ENCODE data around the gene NT5DC2.

The NT5DC2 gene

GRCh38 chr3:52544937-52545336 is 11.3 kb upstream of the NT5DC2 start:
- no peak for TF ChIP-seq EZH2phosphoT487 (IDR thresholded peaks at IDR 0.05; ENCODE audit: borderline replicate concordance, low read length)
- no peak for TF ChIP-seq CTCF (IDR thresholded peaks at IDR 0.05; ENCODE audit: low read depth, low read length, poor library complexity, severe bottlenecking)
- peaks cover 21% of the 10 kb centered on the region for H3F3A ChIP-seq (ENCODE audit: control insufficient read depth, insufficient read depth)
- peaks cover 64% of the 10 kb centered on the region for H3K36me3 ChIP-seq (ENCODE audit: control insufficient read depth, low read length)

GRCh38 chr3:52541050-52541449 is 7.4 kb upstream of the NT5DC2 start:
- H3K79me2 ChIP-seq (ENCODE audit: control insufficient read depth, low read length) = peaks cover 63% of the 10 kb centered on the region
- H3K27me3 ChIP-seq (ENCODE audit: control insufficient read depth, low read length) = no peaks in the 10 kb centered on the region
- no peak overlapping the region for H3K27ac ChIP-seq (ENCODE audit: low read depth, low read length)
- H3K4me2 ChIP-seq (ENCODE audit: low read length) = no peak overlapping the region
- no peaks in the 10 kb centered on the region for H3K9me3 ChIP-seq (ENCODE audit: control insufficient read depth, insufficient read depth, low read length)
- peaks cover 58% of the 10 kb centered on the region for H3K36me3 ChIP-seq (ENCODE audit: control insufficient read depth, low read length)
- peaks cover 6% of the 10 kb centered on the region for H3F3A ChIP-seq (ENCODE audit: control insufficient read depth, insufficient read depth)
- peaks cover 26% of the 10 kb centered on the region for H3K4me1 ChIP-seq (ENCODE audit: control insufficient read depth, low read length)
- no peak for TF ChIP-seq EZH2phosphoT487 (IDR thresholded peaks at IDR 0.05; ENCODE audit: borderline replicate concordance, low read length)
- no peak for TF ChIP-seq CTCF (IDR thresholded peaks at IDR 0.05; ENCODE audit: low read depth, low read length, poor library complexity, severe bottlenecking)
- H3K4me3 ChIP-seq (ENCODE audit: low read length) = no peak overlapping the region
- H4K20me1 ChIP-seq (ENCODE audit: control insufficient read depth, insufficient read depth, low read depth, low read length) = peaks cover 16% of the 10 kb centered on the region
- H3K9me2 ChIP-seq (replicated peaks; ENCODE audit: control insufficient read depth, low read length) = no peaks in the 10 kb centered on the region

More at GRCh38 chr3:52544937-52545336, 11.3 kb upstream of the NT5DC2 start:
- Histone ChIP-seq H4K20me1 (ENCODE audit: control insufficient read depth, insufficient read depth, low read depth, low read length) (no peaks in the 10 kb centered on the region), H3K27me3 (ENCODE audit: control insufficient read depth, low read length) (no peaks in the 10 kb centered on the region), H3K9me3 (ENCODE audit: control insufficient read depth, insufficient read depth, low read length) (no peaks in the 10 kb centered on the region), H3K27ac (ENCODE audit: low read depth, low read length) (no peak overlapping the region), H3K4me1 (ENCODE audit: control insufficient read depth, low read length) (0 out of 2 replicates have a peak, but pooled peaks cover under 1% of the 10 kb centered on the region), H3K79me2 (ENCODE audit: control insufficient read depth, low read length) (peaks cover 29% of the 10 kb centered on the region), H3K4me2 (ENCODE audit: low read length) (no peak overlapping the region), H3K9me2 (replicated peaks; ENCODE audit: control insufficient read depth, low read length) (no peaks in the 10 kb centered on the region), H3K4me3 (ENCODE audit: low read length) (no peak overlapping the region)

GRCh38 chr3:52539010-52539653 is 5.5 kb upstream of the NT5DC2 start:
- Histone ChIP-seq H3K36me3 (ENCODE audit: control insufficient read depth, low read length) (peaks cover 44% of the 10 kb centered on the region), H3K4me2 (ENCODE audit: low read length) (peak overlapping the region; percentile 92), H3K9me3 (ENCODE audit: control insufficient read depth, insufficient read depth, low read length) (no peaks in the 10 kb centered on the region), H3K9me2 (replicated peaks; ENCODE audit: control insufficient read depth, low read length) (no peaks in the 10 kb centered on the region), H3K27me3 (ENCODE audit: control insufficient read depth, low read length) (no peaks in the 10 kb centered on the region), H3K27ac (ENCODE audit: low read depth, low read length) (no peak overlapping the region), H3K4me1 (ENCODE audit: control insufficient read depth, low read length) (peaks cover 39% of the 10 kb centered on the region), H3K4me3 (ENCODE audit: low read length) (peak overlapping the region; percentile 9), H4K20me1 (ENCODE audit: control insufficient read depth, insufficient read depth, low read depth, low read length) (peaks cover 16% of the 10 kb centered on the region), H3K79me2 (ENCODE audit: control insufficient read depth, low read length) (peaks cover 63% of the 10 kb centered on the region), H3F3A (ENCODE audit: control insufficient read depth, insufficient read depth) (peaks cover 15% of the 10 kb centered on the region)
- TF ChIP-seq CTCF (IDR thresholded peaks at IDR 0.05; ENCODE audit: low read depth, low read length, poor library complexity, severe bottlenecking) = no peak
- TF ChIP-seq EZH2phosphoT487 (IDR thresholded peaks at IDR 0.05; ENCODE audit: borderline replicate concordance, low read length) = no peak

Data from DOHH2 (cell line).